DOHH2 (cell line): ENCODE results near the gene PRDM16.

Source experiments
- CTCF ChIP-seq: fragments of 200-600 bp; sonication (generic); IDR thresholded peaks from one replicate; pipeline ENCODE4 v1.5.1; 2014; ENCODE audit warnings: antibody characterized with exemption, mild to moderate bottlenecking, low read depth, low read length; ENCODE audit not compliant: poor library complexity, severe bottlenecking
- EZH2phosphoT487 ChIP-seq: fragments of 200-600 bp; sonication (generic); IDR thresholded peaks from 2 replicates; pipeline ENCODE4 v1.6.1; 2017; ENCODE audit warnings: borderline replicate concordance, mild to moderate bottlenecking, antibody characterized with exemption, low read length, moderate library complexity, mixed read lengths

GRCh38 chr1:3249631-3250501, 180.9 kb downstream of the PRDM16 start:
- TF ChIP-seq CTCF (no peak), EZH2phosphoT487 (no peak)
